HUES48 (cell line): ENCODE results near the gene NCKAP5.

Experiments used
- H3K27ac ChIP-seq: one replicate; pipeline ENCODE4 v1.7.0; 2013; ENCODE audit warnings: low read depth, low read length, inconsistent platforms
- H3K27me3 ChIP-seq: 2 replicates; pipeline ENCODE4 v1.6.1; 2013; ENCODE audit warnings: mild to moderate bottlenecking, low read length; ENCODE audit not compliant: control insufficient read depth, insufficient read depth
- H3K36me3 ChIP-seq: 2 replicates; pipeline ENCODE4 v1.6.1; 2013; ENCODE audit warnings: low read length; ENCODE audit not compliant: control insufficient read depth, insufficient read depth
- H3K4me1 ChIP-seq: 2 replicates; pipeline ENCODE4 v1.6.1; 2013; ENCODE audit warnings: mild to moderate bottlenecking, low read length; ENCODE audit not compliant: control insufficient read depth, insufficient read depth
- H3K4me3 ChIP-seq: 2 replicates; pipeline ENCODE4 v1.5.1; 2013; ENCODE audit warnings: mild to moderate bottlenecking, low read depth, low read length
- H3K9ac ChIP-seq: 2 replicates; pipeline ENCODE4 v1.6.1; 2013; ENCODE audit warnings: mild to moderate bottlenecking, low read depth, low read length, moderate library complexity
- H3K9me3 ChIP-seq: 2 replicates; pipeline ENCODE4 v1.6.1; 2013; ENCODE audit warnings: low read length; ENCODE audit not compliant: control insufficient read depth, insufficient read depth

NCKAP5 gene

DNA sequence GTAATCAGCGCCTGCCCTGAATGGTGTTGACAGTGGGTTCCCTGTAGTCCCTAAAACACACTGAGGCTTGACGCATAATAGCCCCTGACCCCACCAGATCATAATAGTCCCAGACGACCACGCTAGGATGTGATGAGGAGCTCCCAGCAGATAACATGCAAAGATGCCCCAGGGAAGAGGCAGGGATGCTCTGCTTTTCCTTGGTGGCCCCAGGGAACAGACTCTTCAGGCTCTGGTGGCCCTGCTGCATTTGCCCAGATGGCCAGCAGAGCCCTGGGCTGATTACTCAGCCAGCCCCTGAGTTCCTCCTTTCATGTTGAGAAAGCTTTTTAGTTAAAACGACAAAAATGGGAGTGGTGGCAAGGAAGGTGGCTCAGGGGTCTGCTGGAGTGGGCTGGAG lies 5.9 kb upstream of the NCKAP5 start:
- H3K27me3 ChIP-seq: no peaks in the 10 kb centered on the region
- no peaks in the 10 kb centered on the region for H3K36me3 ChIP-seq
- no peak overlapping the region for H3K9ac ChIP-seq
- H3K4me3 ChIP-seq: no peak overlapping the region
- peaks cover 31% of the 10 kb centered on the region for H3K4me1 ChIP-seq
- no peak overlapping the region for H3K27ac ChIP-seq
- no peaks in the 10 kb centered on the region for H3K9me3 ChIP-seq

- H3K4me3 ChIP-seq: no peak overlapping the region
- H3K36me3 ChIP-seq: no peaks in the 10 kb centered on the region
- peaks cover 36% of the 10 kb centered on the region for H3K4me1 ChIP-seq
- no peak overlapping the region for H3K9ac ChIP-seq
- H3K9me3 ChIP-seq: no peaks in the 10 kb centered on the region
- H3K27ac ChIP-seq: no peak overlapping the region
- H3K27me3 ChIP-seq: no peaks in the 10 kb centered on the region
These were observed 5.4 kb upstream of the NCKAP5 start for GRCh38 chr2:133573491-133574162.

DNA sequence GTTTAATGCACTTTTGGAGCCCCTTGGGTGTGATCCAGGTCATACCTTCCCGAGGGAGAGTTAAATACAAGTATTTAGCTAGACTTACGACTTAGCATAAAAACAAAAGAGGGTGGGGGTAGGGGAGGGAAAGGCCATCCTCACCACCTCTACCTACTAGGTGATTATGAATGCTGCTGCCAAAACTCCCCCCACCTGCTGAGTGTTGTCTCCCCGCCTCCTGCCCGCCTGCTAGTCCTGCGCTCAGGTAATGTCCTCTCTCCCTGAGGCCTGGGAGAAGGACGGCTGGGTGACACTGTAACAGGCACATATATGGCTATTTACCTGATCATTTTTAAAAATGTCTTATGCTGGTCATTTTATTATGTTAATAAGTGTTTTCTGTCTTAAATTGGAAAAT lies 3.0 kb upstream of the NCKAP5 start:
- peak overlapping the region; percentile 50 for H3K27ac ChIP-seq
- H3K4me1 ChIP-seq: peaks cover 54% of the 10 kb centered on the region
- H3K4me3 ChIP-seq: peak overlapping the region; percentile 40
- H3K9me3 ChIP-seq: no peaks in the 10 kb centered on the region
- H3K27me3 ChIP-seq: no peaks in the 10 kb centered on the region
- no peaks in the 10 kb centered on the region for H3K36me3 ChIP-seq
- no peak overlapping the region for H3K9ac ChIP-seq

- Histone ChIP-seq H3K36me3 (no peaks in the 10 kb centered on the region), H3K4me1 (peaks cover 54% of the 10 kb centered on the region), H3K4me3 (no peak overlapping the region), H3K27ac (peak overlapping the region; percentile 50), H3K9ac (no peak overlapping the region), H3K9me3 (no peaks in the 10 kb centered on the region), H3K27me3 (no peaks in the 10 kb centered on the region)
These were observed 2.3 kb upstream of the NCKAP5 start for GRCh38 chr2:133570542-133570941.

DNA sequence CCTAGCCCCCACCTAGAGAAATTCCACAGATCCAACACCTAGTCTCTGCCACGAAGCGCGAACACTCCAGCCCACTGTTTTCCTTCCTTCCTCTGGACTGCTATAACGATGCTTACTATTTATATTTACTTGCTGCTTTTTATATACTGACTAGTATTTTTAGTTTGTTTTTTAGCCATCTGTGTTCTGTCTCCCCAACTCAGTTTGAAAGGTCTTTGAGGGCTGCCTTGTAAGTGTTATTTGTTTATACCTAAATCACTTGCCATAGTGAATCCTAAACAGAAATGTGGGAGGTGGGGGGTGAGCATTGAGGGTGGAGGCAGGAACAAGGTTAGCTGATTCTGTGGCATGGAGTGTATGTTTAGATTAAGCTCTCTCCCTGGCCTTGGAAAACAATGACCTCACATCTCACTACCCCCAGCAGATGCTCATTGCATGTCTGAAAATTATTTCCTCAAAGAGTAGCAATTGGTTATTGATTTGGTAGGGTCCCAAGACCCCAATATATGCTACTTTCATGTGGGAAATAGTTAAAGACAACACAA lies 1.1 kb upstream of the NCKAP5 start:
- Histone ChIP-seq H3K36me3 (no peaks in the 10 kb centered on the region), H3K27me3 (no peaks in the 10 kb centered on the region), H3K9me3 (no peaks in the 10 kb centered on the region), H3K4me1 (peaks cover 54% of the 10 kb centered on the region), H3K9ac (no peak overlapping the region), H3K4me3 (no peak overlapping the region), H3K27ac (no peak overlapping the region)

DNA sequence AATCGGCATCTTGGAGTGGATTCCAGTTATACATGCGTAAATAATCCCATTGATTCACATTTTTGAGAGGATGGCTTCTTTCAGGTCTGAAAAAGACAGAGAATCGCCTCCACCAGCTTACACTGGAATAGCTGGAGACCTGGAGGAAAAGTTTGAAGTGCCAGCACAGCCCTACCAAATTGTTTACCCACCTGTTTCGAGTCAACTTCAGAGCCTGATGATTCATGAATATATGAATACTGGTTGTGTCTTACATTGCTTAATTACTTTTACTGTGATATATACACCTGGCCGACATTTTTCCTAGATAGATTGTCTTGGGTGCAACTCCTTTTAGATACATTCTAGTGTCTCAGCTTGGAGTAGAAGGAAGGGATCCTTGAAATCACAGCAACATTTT lies 335 bp upstream of the NCKAP5 start:
- Histone ChIP-seq H3K9me3 (no peaks in the 10 kb centered on the region), H3K36me3 (no peaks in the 10 kb centered on the region), H3K4me3 (no peak overlapping the region), H3K27ac (no peak overlapping the region), H3K9ac (no peak overlapping the region), H3K27me3 (no peaks in the 10 kb centered on the region), H3K4me1 (peaks cover 51% of the 10 kb centered on the region)

GRCh38 chr2:133562558-133562957 lies 5.7 kb downstream of the NCKAP5 start:
- Histone ChIP-seq H3K36me3 (no peaks in the 10 kb centered on the region), H3K27me3 (no peaks in the 10 kb centered on the region), H3K9ac (no peak overlapping the region)

GRCh38 chr2:133561045-133561852 lies 7.0 kb downstream of the NCKAP5 start:
- no peaks in the 10 kb centered on the region for H3K27me3 ChIP-seq
- H3K36me3 ChIP-seq: no peaks in the 10 kb centered on the region
- H3K9me3 ChIP-seq: no peaks in the 10 kb centered on the region
- H3K27ac ChIP-seq: no peak overlapping the region
- H3K4me1 ChIP-seq: no peaks in the 10 kb centered on the region
- no peak overlapping the region for H3K4me3 ChIP-seq
- H3K9ac ChIP-seq: no peak overlapping the region

More at GRCh38 chr2:133562558-133562957, 5.7 kb downstream of the NCKAP5 start:
- Histone ChIP-seq H3K4me1 (peaks cover 7% of the 10 kb centered on the region), H3K27ac (no peak overlapping the region), H3K4me3 (no peak overlapping the region), H3K9me3 (no peaks in the 10 kb centered on the region)

DNA sequence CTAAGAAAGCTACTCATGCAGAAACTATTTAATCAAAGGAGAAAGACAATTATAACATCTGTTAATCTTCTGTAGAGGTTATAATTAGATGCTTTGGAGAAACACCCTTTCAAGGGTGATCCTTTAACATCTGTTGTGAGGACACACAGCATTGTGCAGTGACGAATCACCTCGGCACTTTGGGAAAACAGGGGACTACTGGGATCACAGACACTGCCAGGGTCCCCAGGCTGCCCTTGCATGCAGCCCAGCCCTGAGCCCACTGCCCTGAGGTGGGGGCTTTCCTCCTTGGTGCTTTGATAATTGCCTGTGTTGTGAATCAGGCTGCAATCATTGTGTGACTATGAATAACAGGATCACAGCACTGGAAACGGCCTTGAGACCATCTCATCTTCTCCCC lies 10.6 kb downstream of the NCKAP5 start:
- no peaks in the 10 kb centered on the region; the same call in 1 of the 2 replicates for H3K4me1 ChIP-seq
- H3K9me3 ChIP-seq: no peaks in the 10 kb centered on the region
- no peaks in the 10 kb centered on the region for H3K36me3 ChIP-seq
- H3K27me3 ChIP-seq: no peaks in the 10 kb centered on the region
- no peak overlapping the region for H3K9ac ChIP-seq
- no peak overlapping the region for H3K27ac ChIP-seq
- H3K4me3 ChIP-seq: no peak overlapping the region

- Histone ChIP-seq H3K27ac (no peak overlapping the region), H3K4me1 (no peaks in the 10 kb centered on the region; the same call in 1 of the 2 replicates), H3K36me3 (no peaks in the 10 kb centered on the region), H3K4me3 (no peak overlapping the region), H3K27me3 (no peaks in the 10 kb centered on the region), H3K9me3 (no peaks in the 10 kb centered on the region), H3K9ac (no peak overlapping the region)
These were observed 14.3 kb downstream of the NCKAP5 start for GRCh38 chr2:133553838-133554408.

DNA sequence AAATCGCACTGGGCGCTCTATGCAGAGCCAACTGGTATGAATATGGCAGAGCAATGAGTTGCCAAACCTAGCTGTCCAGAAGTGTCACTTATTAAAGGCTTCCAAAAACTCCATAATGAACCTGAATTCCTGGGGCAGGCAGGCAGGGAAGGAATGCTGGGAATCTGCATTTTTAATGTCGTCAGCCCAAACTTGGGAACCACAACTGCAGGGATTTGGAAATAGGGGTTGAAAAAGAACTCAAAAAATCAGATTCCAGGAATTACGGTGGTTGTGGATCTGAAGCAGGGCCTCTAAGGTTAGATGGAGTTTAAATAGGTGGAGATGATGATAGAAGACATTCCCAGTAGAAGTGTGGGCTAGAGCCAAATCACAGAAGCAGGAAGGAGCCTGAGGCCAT lies 15.0 kb downstream of the NCKAP5 start:
- Histone ChIP-seq H3K4me3 (no peak overlapping the region), H3K27me3 (no peaks in the 10 kb centered on the region), H3K4me1 (no peaks in the 10 kb centered on the region; the same call in 1 of the 2 replicates), H3K36me3 (no peaks in the 10 kb centered on the region), H3K27ac (no peak overlapping the region), H3K9me3 (no peaks in the 10 kb centered on the region), H3K9ac (no peak overlapping the region)
